ENCODE results near the gene TMEM117.
A peak's percentile ranks its signal among the peaks of the same experiment; 100 is the strongest.
"Not testable (repeated sequence)": the region's sequence is repeated elsewhere in the genome, so short reads cannot be mapped to it uniquely, and the experiment has no call there.

The TMEM117 gene

GRCh38 chr12:43988838-43989560 lies 153.1 kb downstream of the TMEM117 start:
- Mint-ChIP-seq H3K4me1 (peaks cover 7% of the 10 kb centered on the region), H3K27me3 (no peaks in the 10 kb centered on the region), H3K9me3 (no peaks in the 10 kb centered on the region), H3K27ac (no peak overlapping the region), H3K4me3 (no peak overlapping the region)
- no peak for DNase-seq
- peak; percentile 37 for ATAC-seq

- no peaks in the 10 kb centered on the region for H3K9me3 Mint-ChIP-seq
- no peak overlapping the region for H3K4me3 Mint-ChIP-seq
- DNase-seq = no peak
- peaks cover 7% of the 10 kb centered on the region for H3K4me1 Mint-ChIP-seq
- no peak for ATAC-seq
- no peaks in the 10 kb centered on the region for H3K27me3 Mint-ChIP-seq
- H3K27ac Mint-ChIP-seq = no peak overlapping the region
Observed at GRCh38 chr12:43992856-43993255, 157.0 kb downstream of the TMEM117 start.

GRCh38 chr12:44000309-44000952 lies 164.6 kb downstream of the TMEM117 start:
- Mint-ChIP-seq H3K27ac (peak overlapping the region in 1 of 2 donors; percentile 52), H3K4me1 (no peaks in the 10 kb centered on the region), H3K27me3 (no peaks in the 10 kb centered on the region), H3K4me3 (no peak overlapping the region), H3K9me3 (peaks cover 0 to 2% of the 10 kb centered on the region in 2 donors)
- peak; percentile 26 to 31 for DNase-seq
- ATAC-seq = peak; percentile 84

- DNase-seq (no peak), ATAC-seq (no peak)
- H3K27me3 Mint-ChIP-seq = no peaks in the 10 kb centered on the region
- no peaks in the 10 kb centered on the region for H3K4me1 Mint-ChIP-seq
- no peak overlapping the region for H3K4me3 Mint-ChIP-seq
- no peak overlapping the region for H3K27ac Mint-ChIP-seq
- H3K9me3 Mint-ChIP-seq = peaks cover 3 to 11% of the 10 kb centered on the region in 2 donors
Observed at GRCh38 chr12:44002607-44003006, 166.7 kb downstream of the TMEM117 start.

GRCh38 chr12:44003721-44004120 lies 167.8 kb downstream of the TMEM117 start:
- no peaks in the 10 kb centered on the region for H3K27me3 Mint-ChIP-seq
- no peak overlapping the region for H3K4me3 Mint-ChIP-seq
- DNase-seq (no peak), ATAC-seq (no peak)
- H3K4me1 Mint-ChIP-seq = no peaks in the 10 kb centered on the region
- peaks cover 14 to 22% of the 10 kb centered on the region in 2 donors for H3K9me3 Mint-ChIP-seq
- no peak overlapping the region for H3K27ac Mint-ChIP-seq

- peaks cover 0 to 3% of the 10 kb centered on the region in 2 donors for H3K9me3 Mint-ChIP-seq
- peak; percentile 61 for ATAC-seq
Observed at GRCh38 chr12:44015333-44015941, 179.6 kb downstream of the TMEM117 start.

GRCh38 chr12:44017216-44017615 lies 181.3 kb downstream of the TMEM117 start:
- H3K27ac Mint-ChIP-seq = peak overlapping the region in 1 of 2 donors; percentile 27
- H3K4me3 Mint-ChIP-seq = no peak overlapping the region
- H3K27me3 Mint-ChIP-seq = peaks cover 8% of the 10 kb centered on the region
- H3K9me3 Mint-ChIP-seq = no peaks in the 10 kb centered on the region
- DNase-seq = no peak
- no peaks in the 10 kb centered on the region for H3K4me1 Mint-ChIP-seq
- no peak for ATAC-seq

More at GRCh38 chr12:44015333-44015941, 179.6 kb downstream of the TMEM117 start:
- Mint-ChIP-seq H3K27me3 (peaks cover 8% of the 10 kb centered on the region), H3K4me3 (no peak overlapping the region), H3K4me1 (no peaks in the 10 kb centered on the region), H3K27ac (no peak overlapping the region)
- DNase-seq = no peak

GRCh38 chr12:44019118-44019517 lies 183.2 kb downstream of the TMEM117 start:
- ATAC-seq = no peak
- H3K4me3 Mint-ChIP-seq = no peak overlapping the region
- no peaks in the 10 kb centered on the region for H3K9me3 Mint-ChIP-seq
- H3K27me3 Mint-ChIP-seq = peaks cover 8% of the 10 kb centered on the region
- peak overlapping the region in 1 of 2 donors; percentile 81 for H3K27ac Mint-ChIP-seq
- DNase-seq = no peak
- H3K4me1 Mint-ChIP-seq = no peaks in the 10 kb centered on the region

- Mint-ChIP-seq H3K9me3 (no peaks in the 10 kb centered on the region), H3K27me3 (peaks cover 8% of the 10 kb centered on the region), H3K4me1 (no peaks in the 10 kb centered on the region), H3K4me3 (no peak overlapping the region), H3K27ac (no peak overlapping the region)
- ATAC-seq = no peak
- no peak for DNase-seq
Observed at GRCh38 chr12:44020555-44020954, 184.7 kb downstream of the TMEM117 start.

- ATAC-seq (no peak), DNase-seq (no peak)
- H3K9me3 Mint-ChIP-seq = no peaks in the 10 kb centered on the region
- no peak overlapping the region for H3K4me3 Mint-ChIP-seq
- H3K4me1 Mint-ChIP-seq = no peaks in the 10 kb centered on the region
- H3K27me3 Mint-ChIP-seq = peaks cover 2% of the 10 kb centered on the region
- H3K27ac Mint-ChIP-seq = no peak overlapping the region
Observed at GRCh38 chr12:44021471-44021971, 185.6 kb downstream of the TMEM117 start.

- DNase-seq = no peak
- ATAC-seq = no peak
- H3K27me3 Mint-ChIP-seq = no peaks in the 10 kb centered on the region
- no peak overlapping the region for H3K27ac Mint-ChIP-seq
- no peak overlapping the region for H3K4me3 Mint-ChIP-seq
- H3K4me1 Mint-ChIP-seq = no peaks in the 10 kb centered on the region
- peaks cover 8 to 14% of the 10 kb centered on the region in 2 donors for H3K9me3 Mint-ChIP-seq
Observed at GRCh38 chr12:44025499-44025898, 189.6 kb downstream of the TMEM117 start.

GRCh38 chr12:44026046-44026445 lies 190.2 kb downstream of the TMEM117 start:
- no peak overlapping the region for H3K27ac Mint-ChIP-seq
- H3K4me1 Mint-ChIP-seq = no peaks in the 10 kb centered on the region
- no peak for DNase-seq

GRCh38 chr12:44026926-44027325 lies 191.0 kb downstream of the TMEM117 start:
- peaks cover 8 to 14% of the 10 kb centered on the region in 2 donors for H3K9me3 Mint-ChIP-seq
- not testable (repeated sequence) for ATAC-seq, H3K4me1 Mint-ChIP-seq, H3K4me3 Mint-ChIP-seq, H3K27me3 Mint-ChIP-seq, H3K27ac Mint-ChIP-seq, DNase-seq

More at GRCh38 chr12:44026046-44026445, 190.2 kb downstream of the TMEM117 start:
- H3K4me3 Mint-ChIP-seq = no peak overlapping the region
- ATAC-seq = no peak
- no peaks in the 10 kb centered on the region for H3K27me3 Mint-ChIP-seq
- H3K9me3 Mint-ChIP-seq = peaks cover 8 to 14% of the 10 kb centered on the region in 2 donors

- Mint-ChIP-seq H3K4me1 (no peaks in the 10 kb centered on the region), H3K9me3 (peaks cover 8 to 14% of the 10 kb centered on the region in 2 donors), H3K27ac (no peak overlapping the region), H3K27me3 (no peaks in the 10 kb centered on the region), H3K4me3 (no peak overlapping the region)
- ATAC-seq (no peak), DNase-seq (no peak)
Observed at GRCh38 chr12:44029194-44029593, 193.3 kb downstream of the TMEM117 start.

GRCh38 chr12:44031472-44032185 lies 195.7 kb downstream of the TMEM117 start:
- DNase-seq (no peak), ATAC-seq (no peak)
- peaks cover 8 to 14% of the 10 kb centered on the region in 2 donors for H3K9me3 Mint-ChIP-seq
- H3K4me1 Mint-ChIP-seq = no peaks in the 10 kb centered on the region
- H3K4me3 Mint-ChIP-seq = no peak overlapping the region
- no peaks in the 10 kb centered on the region for H3K27me3 Mint-ChIP-seq
- no peak overlapping the region for H3K27ac Mint-ChIP-seq

Measured in stimulated activated naive CD8-positive, alpha-beta T cell treated with anti-CD3 and anti-CD28 coated beads, Interleukin-15, amount 100 ng/mL, for 72 hours (primary cell).